ENCODE measurements around the gene ELL2. TPM values are rescaled to one million over a fixed set of nuclear protein-coding genes. Genes with fewer than 3 reads are reported as not detected.

Gene ELL2
- total RNA-seq, 1 donor from 2014 or later = 76.3 TPM

GRCh38 chr5:95942414-95942813, 19.2 kb downstream of the ELL2 start:
- FAIRE-seq (no peak), DNase-seq (ENCODE audit: low read depth) (no peak)
- no peaks in the 10 kb centered on the region for H3K27me3 ChIP-seq (ENCODE audit: control insufficient read depth, insufficient read depth, low read length)
- H3K36me3 ChIP-seq (ENCODE audit: control insufficient read depth, insufficient read depth, low read length) = peaks cover 2% of the 10 kb centered on the region
- TF ChIP-seq, protein P1, sequence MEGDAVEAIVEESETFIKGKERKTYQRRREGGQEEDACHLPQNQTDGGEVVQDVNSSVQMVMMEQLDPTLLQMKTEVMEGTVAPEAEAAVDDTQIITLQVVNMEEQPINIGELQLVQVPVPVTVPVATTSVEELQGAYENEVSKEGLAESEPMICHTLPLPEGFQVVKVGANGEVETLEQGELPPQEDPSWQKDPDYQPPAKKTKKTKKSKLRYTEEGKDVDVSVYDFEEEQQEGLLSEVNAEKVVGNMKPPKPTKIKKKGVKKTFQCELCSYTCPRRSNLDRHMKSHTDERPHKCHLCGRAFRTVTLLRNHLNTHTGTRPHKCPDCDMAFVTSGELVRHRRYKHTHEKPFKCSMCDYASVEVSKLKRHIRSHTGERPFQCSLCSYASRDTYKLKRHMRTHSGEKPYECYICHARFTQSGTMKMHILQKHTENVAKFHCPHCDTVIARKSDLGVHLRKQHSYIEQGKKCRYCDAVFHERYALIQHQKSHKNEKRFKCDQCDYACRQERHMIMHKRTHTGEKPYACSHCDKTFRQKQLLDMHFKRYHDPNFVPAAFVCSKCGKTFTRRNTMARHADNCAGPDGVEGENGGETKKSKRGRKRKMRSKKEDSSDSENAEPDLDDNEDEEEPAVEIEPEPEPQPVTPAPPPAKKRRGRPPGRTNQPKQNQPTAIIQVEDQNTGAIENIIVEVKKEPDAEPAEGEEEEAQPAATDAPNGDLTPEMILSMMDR (IDR thresholded peaks at IDR 0.05; ENCODE audit: insufficient read depth, low read length, severe bottlenecking) = no peak
- no peak overlapping the region for H3K4me3 ChIP-seq (ENCODE audit: low read depth, low read length)

DNA sequence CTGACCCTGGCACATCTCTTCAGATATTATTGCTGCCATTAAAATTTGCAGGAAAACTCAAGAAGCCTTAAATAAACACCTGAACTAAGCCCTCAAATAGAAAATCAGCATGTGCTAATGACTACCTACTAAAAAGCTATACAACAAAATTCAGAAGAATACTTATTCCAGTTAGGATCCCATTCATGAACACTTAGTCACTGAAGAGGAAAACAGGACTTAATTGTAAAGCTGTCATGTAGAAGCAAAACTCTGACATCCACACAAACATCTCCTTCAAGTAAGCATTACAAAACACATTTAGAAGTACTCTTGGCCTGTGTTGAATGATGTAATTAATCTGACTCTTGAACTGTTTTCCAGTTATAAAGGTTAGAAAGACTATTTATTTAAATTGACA, 19.9 kb downstream of the ELL2 start:
- Histone ChIP-seq H3K27me3 (ENCODE audit: control insufficient read depth, insufficient read depth, low read length) (no peaks in the 10 kb centered on the region), H3K4me3 (ENCODE audit: low read depth, low read length) (no peak overlapping the region), H3K36me3 (ENCODE audit: control insufficient read depth, insufficient read depth, low read length) (peaks cover 5% of the 10 kb centered on the region)
- FAIRE-seq = no peak
- TF ChIP-seq, protein P1 (IDR thresholded peaks at IDR 0.05; ENCODE audit: insufficient read depth, low read length, severe bottlenecking) = no peak
- no peak for DNase-seq (ENCODE audit: low read depth)

GRCh38 chr5:95940758-95941682, 20.6 kb downstream of the ELL2 start:
- FAIRE-seq (no peak), DNase-seq (ENCODE audit: low read depth) (no peak)
- no peak overlapping the region for H3K4me3 ChIP-seq (ENCODE audit: low read depth, low read length)
- TF ChIP-seq, protein P1 (IDR thresholded peaks at IDR 0.05; ENCODE audit: insufficient read depth, low read length, severe bottlenecking) = no peak
- no peaks in the 10 kb centered on the region for H3K27me3 ChIP-seq (ENCODE audit: control insufficient read depth, insufficient read depth, low read length)
- peaks cover 4% of the 10 kb centered on the region for H3K36me3 ChIP-seq (ENCODE audit: control insufficient read depth, insufficient read depth, low read length)

DNA sequence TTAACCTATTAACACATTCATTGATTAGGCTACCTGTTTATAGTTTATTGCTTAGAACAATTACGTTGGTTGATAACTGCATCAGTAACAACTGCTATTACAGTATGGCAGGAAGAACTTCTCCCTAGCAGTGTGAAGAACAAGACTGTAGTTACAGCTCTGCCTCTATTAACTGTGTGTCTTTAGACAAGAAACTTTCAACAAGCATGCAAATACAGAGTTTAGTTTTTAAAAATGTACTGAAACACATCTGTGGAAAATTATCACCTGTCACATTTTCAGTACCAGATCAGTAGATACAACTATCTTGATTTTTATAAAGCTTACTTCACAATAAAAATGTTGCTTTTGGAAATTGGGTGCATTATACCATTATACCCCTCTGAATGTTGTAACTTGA, 22.2 kb downstream of the ELL2 start:
- DNase-seq (ENCODE audit: low read depth) = no peak
- Histone ChIP-seq H3K36me3 (ENCODE audit: control insufficient read depth, insufficient read depth, low read length) (peaks cover 4% of the 10 kb centered on the region), H3K27me3 (ENCODE audit: control insufficient read depth, insufficient read depth, low read length) (no peaks in the 10 kb centered on the region), H3K4me3 (ENCODE audit: low read depth, low read length) (no peak overlapping the region)
- no peak for FAIRE-seq
- TF ChIP-seq, protein P1 (IDR thresholded peaks at IDR 0.05; ENCODE audit: insufficient read depth, low read length, severe bottlenecking) = no peak

GRCh38 chr5:95938766-95939165, 22.9 kb downstream of the ELL2 start:
- TF ChIP-seq, protein P1 (IDR thresholded peaks at IDR 0.05; ENCODE audit: insufficient read depth, low read length, severe bottlenecking) = no peak
- DNase-seq (ENCODE audit: low read depth) (no peak), FAIRE-seq (no peak)
- Histone ChIP-seq H3K36me3 (ENCODE audit: control insufficient read depth, insufficient read depth, low read length) (peaks cover 4% of the 10 kb centered on the region), H3K4me3 (ENCODE audit: low read depth, low read length) (no peak overlapping the region), H3K27me3 (ENCODE audit: control insufficient read depth, insufficient read depth, low read length) (no peaks in the 10 kb centered on the region)
